Endothelial cell of umbilical vein (primary cell): ENCODE results near the gene ZNF488. TPM values are rescaled to one million over a fixed set of nuclear protein-coding genes. Genes with fewer than 3 reads are reported as not detected.

Experiments used
- BruUV-seq: library from RNA; stranded (reverse); fragments of 400-500 nt; replicated peaks from 2 replicates; lab custom pipeline; 2021; lab: Mats Ljungman, UMichigan
- CTCF ChIA-PET: fragments of 300-600, 350-600 bp; sonication (Branson Sonifier 250); formaldehyde crosslinking; loops from one replicate; lab custom pipeline; 2021; ENCODE audit warnings: antibody characterized with exemption, inconsistent platforms; lab: Charles Lee
- POLR2A ChIA-PET: fragments of 300-600, 350-600 bp; sonication (Branson Sonifier 250); formaldehyde crosslinking; loops from one replicate; lab custom pipeline; 2021; ENCODE audit warnings: antibody characterized with exemption, inconsistent platforms; lab: Charles Lee
- DNase-seq: peaks from one replicate; pipeline ENCODE4 v3.0.0-alpha.2; 2011; ENCODE audit warnings: low read depth, low spot score
- FAIRE-seq: peaks from 2 replicates; lab custom pipeline; 2011; peaks lifted over from hg19 to GRCh38; lab: Jason Lieb, UNC
- H2AFZ ChIP-seq: 2 replicates; pipeline ENCODE4 v1.6.0; 2012; ENCODE audit warnings: low read depth, low read length, control low read depth, inconsistent platforms
- H3K27ac ChIP-seq: 2 replicates; pipeline ENCODE4 v1.5.1; 2011; ENCODE audit warnings: low read depth, mild to moderate bottlenecking, control low read depth, low read length, moderate library complexity; ENCODE audit not compliant: insufficient read depth
- H3K27me3 ChIP-seq, 2 experiments: 2 replicates each; pipeline versions ENCODE4 v1.6.0 to v1.6.1; 2011; ENCODE audit warnings: low read length in 2 of 2, mixed read lengths in 1 of 2; ENCODE audit not compliant: control insufficient read depth in 2 of 2, insufficient read depth in 2 of 2
- H3K36me3 ChIP-seq, 2 experiments: 2 replicates in 1 of 2; 3 replicates in 1 of 2; pipeline ENCODE4 v1.5.1; 2011; ENCODE audit warnings: low read length in 2 of 2, mild to moderate bottlenecking in 1 of 2, moderate library complexity in 1 of 2; ENCODE audit not compliant: control insufficient read depth in 2 of 2, insufficient read depth in 2 of 2; ENCODE audit errors: extremely low read depth in 1 of 2
- H3K4me1 ChIP-seq: 3 replicates; pipeline ENCODE4 v1.5.1; 2011; ENCODE audit warnings: mild to moderate bottlenecking, low read length; ENCODE audit not compliant: control insufficient read depth, insufficient read depth; ENCODE audit errors: extremely low read depth
- H3K4me2 ChIP-seq: 2 replicates; pipeline ENCODE4 v1.6.1; 2011; ENCODE audit warnings: low read length, control low read depth, mixed read lengths; ENCODE audit not compliant: insufficient read depth
- H3K4me3 ChIP-seq, 3 experiments: fragments of 200-600 bp in 1 of 3; sonication (generic), shearing (Covaris generic) in 1 of 3; replicated peaks in 1 of 3; 2 replicates each; pipeline ENCODE4 v1.5.1; 2011 to 2016; ENCODE audit warnings: control low read depth in 3 of 3, low read length in 3 of 3, mild to moderate bottlenecking in 2 of 3, inconsistent platforms in 1 of 3, low read depth in 1 of 3, moderate library complexity in 1 of 3; ENCODE audit not compliant: insufficient read depth in 1 of 3
- H3K79me2 ChIP-seq: 2 replicates; pipeline ENCODE4 v1.6.0; 2012; ENCODE audit warnings: low read length, inconsistent platforms; ENCODE audit not compliant: control insufficient read depth, insufficient read depth
- H3K9ac ChIP-seq: replicated peaks from 2 replicates; pipeline ENCODE3; 2011; ENCODE audit warnings: low read length, control low read depth; ENCODE audit not compliant: insufficient read depth; ENCODE audit errors: extremely low read depth
- H3K9me1 ChIP-seq: replicated peaks from 3 replicates; pipeline ENCODE4 v1.6.0; 2011; ENCODE audit warnings: mild to moderate bottlenecking, low read length; ENCODE audit not compliant: control insufficient read depth, insufficient read depth; ENCODE audit errors: extremely low read depth
- H3K9me3 ChIP-seq: replicated peaks from 2 replicates; pipeline ENCODE4 v1.5.1; 2012; ENCODE audit warnings: low read length, inconsistent platforms; ENCODE audit not compliant: control insufficient read depth, insufficient read depth
- H4K20me1 ChIP-seq: replicated peaks from 2 replicates; pipeline ENCODE3; 2011; ENCODE audit warnings: mild to moderate bottlenecking, low read length; ENCODE audit not compliant: control insufficient read depth, insufficient read depth; ENCODE audit errors: extremely low read depth
- CTCF ChIP-seq, 2 donors: IDR thresholded peaks; 1 replicate in 1 of 2; 2 replicates in 1 of 2; pipeline ENCODE4 v1.5.1; 2011; ENCODE audit warnings: low read length in 2 of 2, mild to moderate bottlenecking in 2 of 2, moderate library complexity in 2 of 2, control low read depth in 1 of 2, inconsistent platforms in 1 of 2, low read depth in 1 of 2; ENCODE audit not compliant: insufficient read depth in 1 of 2; ENCODE audit errors: extremely low read depth in 1 of 2
- EZH2 ChIP-seq: IDR thresholded peaks from 2 replicates; pipeline ENCODE4 v1.6.1; 2012; ENCODE audit warnings: borderline replicate concordance, low read depth, mild to moderate bottlenecking, moderate library complexity, low read length, inconsistent platforms; ENCODE audit not compliant: severe bottlenecking
- FOS ChIP-seq: IDR thresholded peaks from 2 replicates; pipeline ENCODE4 v1.6.1; 2011; ENCODE audit warnings: mild to moderate bottlenecking, low read length, moderate library complexity, borderline replicate concordance; ENCODE audit not compliant: insufficient read depth
- GATA2 ChIP-seq: IDR thresholded peaks from 2 replicates; pipeline ENCODE4 v1.7.0; 2011; ENCODE audit warnings: low read depth, mild to moderate bottlenecking, moderate library complexity, mixed read lengths, low read length; ENCODE audit not compliant: insufficient read length, insufficient read depth
- JUN ChIP-seq: IDR thresholded peaks from 2 replicates; pipeline ENCODE4 v1.6.1; 2011; ENCODE audit warnings: borderline replicate concordance, low read depth; ENCODE audit not compliant: insufficient read length, insufficient read depth
- MAX ChIP-seq: IDR thresholded peaks from 2 replicates; pipeline ENCODE4 v1.6.1; 2011; ENCODE audit not compliant: insufficient read depth, insufficient read length
- MYC ChIP-seq: IDR thresholded peaks from one replicate; pipeline ENCODE4 v1.6.1; 2011; ENCODE audit warnings: mild to moderate bottlenecking, low read depth, low read length
- POLR2A ChIP-seq: IDR thresholded peaks from 2 replicates; pipeline ENCODE4 v1.6.1; 2012; ENCODE audit warnings: low read depth, mild to moderate bottlenecking, control low read depth, low read length
- POLR2AphosphoS5 ChIP-seq: IDR thresholded peaks from 2 replicates; pipeline ENCODE4 v1.6.1; 2012; ENCODE audit warnings: low read depth, mild to moderate bottlenecking, control low read depth, low read length, moderate library complexity; ENCODE audit not compliant: insufficient read depth
- dilution Hi-C: fragments of 300-500 bp; cut with MboI; formaldehyde crosslinking; loops from one replicate; pipeline ENCODE4 v1.15.0; 2019; ENCODE audit warnings: low sequenced_read_pairs; ENCODE audit not compliant: extremely low pct_ligation_motif_present
- intact Hi-C: fragments of 100-400 bp; cut with micrococcal nuclease; formaldehyde crosslinking; loops from one replicate; pipeline ENCODE4 v1.10.0; 2022
- polyA plus RNA-seq, 4 experiments: library from polyadenylated mRNA; depleted of rRNA in 3 of 4; stranded (reverse) in 3 of 4; unstranded in 1 of 4; fragments of >200 nt; gene quantifications; 2 replicates each; pipeline versions ENCODE4 v1.2.1 to v1.2.3, GENCODE V29; 2011 to 2012; ENCODE audit warnings: missing spikeins in 1 of 4
- total RNA-seq: library from RNA; stranded (reverse); gene quantifications from 2 replicates; pipeline ENCODE4 v1.2.3, GENCODE V29; 2021

Gene ZNF488
- total and polyA plus RNA-seq, 2 donors (not counting 3 experiments of a cell fraction or from before 2014, with no cell fraction given), result 0.21 to 0.38 TPM

DNA sequence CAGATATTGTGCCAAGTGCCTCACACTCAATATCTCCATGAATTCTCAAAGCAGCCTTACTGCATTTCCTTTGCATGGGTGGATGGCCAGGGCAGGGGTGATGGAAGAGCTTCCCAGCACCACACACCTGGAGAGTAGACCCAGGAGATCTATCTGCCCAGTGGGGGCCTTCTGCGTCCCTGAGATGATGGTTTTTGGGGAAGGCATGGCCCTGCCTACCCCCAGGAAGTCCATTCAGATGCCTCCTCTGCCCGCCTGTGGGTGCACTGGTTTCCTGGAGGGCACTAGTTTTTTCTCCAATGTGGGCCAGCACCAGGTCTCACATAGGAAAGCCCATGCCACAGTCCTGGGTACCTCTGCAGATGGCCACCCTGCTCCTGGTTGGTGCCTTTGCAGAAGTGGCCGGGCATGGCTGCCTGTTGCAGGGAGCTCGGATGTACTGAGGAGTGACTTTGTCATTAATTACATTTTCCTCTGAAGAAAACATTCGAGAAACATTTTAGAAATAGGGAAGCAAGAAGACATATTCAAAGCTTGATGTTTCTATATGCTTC lies 28.2 kb upstream of the ZNF488 start:
- Histone ChIP-seq H4K20me1 (no peaks in the 10 kb centered on the region), H3K4me3 (no peak overlapping the region), H3K36me3 (no peaks in the 10 kb centered on the region), H3K4me1 (peaks cover 15% of the 10 kb centered on the region), H3K9ac (no peak overlapping the region), H3K9me3 (no peaks in the 10 kb centered on the region), H3K27me3 (no peaks in the 10 kb centered on the region), H3K27ac (no peak overlapping the region), H3K9me1 (no peaks in the 10 kb centered on the region), H3K79me2 (no peaks in the 10 kb centered on the region), H2AFZ (no peak overlapping the region), H3K4me2 (no peak overlapping the region)
- no TSS peak for BruUV-seq
- TF ChIP-seq POLR2AphosphoS5, result no peak
- no peak for TF ChIP-seq MAX
- TF ChIP-seq JUN, result no peak
- TF ChIP-seq FOS, result no peak
- TF ChIP-seq EZH2, result no peak
- TF ChIP-seq MYC, result no peak
- TF ChIP-seq GATA2, result no peak
- TF ChIP-seq POLR2A, result no peak
- TF ChIP-seq CTCF (IDR thresholded peaks at IDR 0.05; ENCODE audit: extremely low read depth in 1 of 2, insufficient read depth in 1 of 2, low read depth in 1 of 2, low read length in 2 of 2), result no peak
- POLR2A ChIA-PET, result no interaction called here
- DNase-seq (no peak), FAIRE-seq (no peak)
- CTCF ChIA-PET, result interaction anchor here (1.1 kb wide), 1 partner anchor 8 kb away, joined by 6 read pairs; no protein-coding TSS in a partner anchor
- intact Hi-C loops (loop anchor here (1.0 kb wide), 1 partner anchor 9 kb away; no protein-coding TSS in a partner anchor), dilution Hi-C loops (no loop called here)
